ENCODE results near the gene C1orf167.

Gene C1orf167

DNA sequence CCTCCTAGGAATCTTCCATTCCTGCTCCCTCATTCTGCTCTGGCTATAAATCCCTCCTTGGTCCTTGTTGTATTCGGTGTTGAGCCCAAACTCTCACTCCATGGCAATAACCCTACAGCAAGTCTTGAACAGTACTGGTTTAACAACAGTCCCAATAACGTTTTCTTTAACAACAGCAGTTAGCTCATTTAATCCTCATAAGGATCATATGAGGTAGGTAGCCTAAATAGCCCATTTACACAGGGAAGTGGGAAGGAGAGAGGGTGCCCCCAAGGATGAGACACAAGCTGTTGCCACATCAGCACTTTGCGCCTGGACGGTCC, 26.5 kb upstream of the C1orf167 start:
- no peak for TF ChIP-seq CTCF (IDR thresholded peaks at IDR 0.05; ENCODE audit: poor library complexity, severe bottlenecking)
- 0 out of 2 replicates have a peak, but pooled peaks cover 4% of the 10 kb centered on the region for H3K36me3 ChIP-seq (ENCODE audit: low read depth)
- DNase-seq (ENCODE audit: low spot score): no peak
- no peak for ATAC-seq (ENCODE audit: low read depth)
- H3K27me3 ChIP-seq (ENCODE audit: insufficient read depth, poor library complexity, severe bottlenecking): no peaks in the 10 kb centered on the region
- H3K4me1 ChIP-seq (ENCODE audit: insufficient read depth, poor library complexity, severe bottlenecking): peaks cover 27% of the 10 kb centered on the region
- peak overlapping the region; percentile 95 for H3K27ac ChIP-seq (ENCODE audit: poor library complexity, severe bottlenecking)
- no peak overlapping the region for H3K4me3 ChIP-seq (ENCODE audit: severe bottlenecking)
- H3K9me3 ChIP-seq (ENCODE audit: severe bottlenecking): no peaks in the 10 kb centered on the region

GRCh38 chr1:11735854-11736745, 25.9 kb upstream of the C1orf167 start, which contains the start of gene AGTRAP:
Gene AGTRAP (plus strand): TSS chr1:11736136. CDS start chr1:11736209, 73 bp downstream.
- H3K4me3 ChIP-seq (ENCODE audit: severe bottlenecking): peak within 1 kb of the TSS; percentile 87
- no peak for TF ChIP-seq CTCF (IDR thresholded peaks at IDR 0.05; ENCODE audit: poor library complexity, severe bottlenecking)
- peak; percentile 92 for DNase-seq (ENCODE audit: low spot score)
- peak within 1 kb of the TSS; percentile 95 for H3K27ac ChIP-seq (ENCODE audit: poor library complexity, severe bottlenecking)
- H3K4me1 ChIP-seq (ENCODE audit: insufficient read depth, poor library complexity, severe bottlenecking): peaks cover 30% of the 10 kb centered on the region
- no peaks in the 10 kb centered on the region for H3K9me3 ChIP-seq (ENCODE audit: severe bottlenecking)
- 0 out of 2 replicates have a peak, but pooled peaks cover 4% of the 10 kb centered on the region for H3K36me3 ChIP-seq (ENCODE audit: low read depth)
- H3K27me3 ChIP-seq (ENCODE audit: insufficient read depth, poor library complexity, severe bottlenecking): no peaks in the 10 kb centered on the region
- peak; percentile 60 for ATAC-seq (ENCODE audit: low read depth)

- H3K36me3 ChIP-seq (ENCODE audit: low read depth): peaks cover 12% of the 10 kb centered on the region; the same call in 1 of the 2 replicates
- no peaks in the 10 kb centered on the region for H3K9me3 ChIP-seq (ENCODE audit: severe bottlenecking)
- DNase-seq (ENCODE audit: low spot score): no peak
- peak overlapping the region; percentile 87 for H3K4me3 ChIP-seq (ENCODE audit: severe bottlenecking)
- no peaks in the 10 kb centered on the region for H3K27me3 ChIP-seq (ENCODE audit: insufficient read depth, poor library complexity, severe bottlenecking)
- no peak for TF ChIP-seq CTCF (IDR thresholded peaks at IDR 0.05; ENCODE audit: poor library complexity, severe bottlenecking)
- peaks cover 29% of the 10 kb centered on the region for H3K4me1 ChIP-seq (ENCODE audit: insufficient read depth, poor library complexity, severe bottlenecking)
- ATAC-seq (ENCODE audit: low read depth): peak; percentile 72
- H3K27ac ChIP-seq (ENCODE audit: poor library complexity, severe bottlenecking): peak overlapping the region; percentile 95
Measured at GRCh38 chr1:11736746-11737639, 25.0 kb upstream of the C1orf167 start.

- H3K27ac ChIP-seq (ENCODE audit: poor library complexity, severe bottlenecking): peak overlapping the region; percentile 95
- H3K36me3 ChIP-seq (ENCODE audit: low read depth): peaks cover 12% of the 10 kb centered on the region; the same call in 1 of the 2 replicates
- DNase-seq (ENCODE audit: low spot score): no peak
- no peaks in the 10 kb centered on the region for H3K27me3 ChIP-seq (ENCODE audit: insufficient read depth, poor library complexity, severe bottlenecking)
- H3K9me3 ChIP-seq (ENCODE audit: severe bottlenecking): no peaks in the 10 kb centered on the region
- H3K4me1 ChIP-seq (ENCODE audit: insufficient read depth, poor library complexity, severe bottlenecking): peaks cover 25% of the 10 kb centered on the region
- H3K4me3 ChIP-seq (ENCODE audit: severe bottlenecking): no peak overlapping the region
- TF ChIP-seq CTCF (IDR thresholded peaks at IDR 0.05; ENCODE audit: poor library complexity, severe bottlenecking): no peak
- ATAC-seq (ENCODE audit: low read depth): no peak
Measured at GRCh38 chr1:11738096-11738495, 23.9 kb upstream of the C1orf167 start.
